HCT116 (cell line): ENCODE data around the gene CBX4. TPM values are rescaled to one million over a fixed set of nuclear protein-coding genes. Genes with fewer than 3 reads are reported as not detected.
A peak's percentile ranks its signal among the peaks of the same experiment; 100 is the strongest.

Experiments used
- ATAC-seq: fragments of 200-7000 bp; cut with Tn5 transposase; 2 replicates; pipeline ENCODE4 v1.9.1; 2020; ENCODE audit warnings: mild to moderate bottlenecking, moderate library complexity
- BruUV-seq: library from RNA; stranded (reverse); fragments of 400-500 nt; replicated peaks from 2 replicates; lab custom pipeline; 2021; lab: Mats Ljungman, UMichigan
- CTCF ChIA-PET: fragments of 300-600 bp; sonication (Branson Sonifier 250); formaldehyde crosslinking; loops from one replicate; lab custom pipeline; 2021; ENCODE audit warnings: antibody characterized with exemption; lab: Charles Lee
- POLR2A ChIA-PET: fragments of 300-600, 350-600 bp; sonication (Branson Sonifier 250); formaldehyde crosslinking; loops from one replicate; lab custom pipeline; 2021; ENCODE audit warnings: antibody characterized with exemption; lab: Charles Lee
- RAD21 ChIA-PET, 2 experiments: fragments of 300-600 bp; sonication (Branson Sonifier 250); formaldehyde crosslinking; loops; one replicate each; lab custom pipeline; 2023; ENCODE audit warnings: low total read pairs in 2 of 2; ENCODE audit not compliant: uncharacterized antibody in 2 of 2, unreplicated experiment in 2 of 2, low non-redundant PET in 1 of 2; lab: Charles Lee
- DNase-seq: peaks from one replicate; pipeline ENCODE4 v3.0.0-alpha.2; 2010; ENCODE audit warnings: low read depth, low spot score
- H2AFZ ChIP-seq: fragments of 200-600 bp; shearing (Covaris generic), sonication (generic); 2 replicates; pipeline ENCODE4 v1.6.1; 2017; ENCODE audit warnings: low read depth, mixed run types, mixed read lengths, antibody characterized with exemption, low read length; ENCODE audit not compliant: poor library complexity, severe bottlenecking
- H3K27ac ChIP-seq: 2 replicates; pipeline ENCODE4 v1.5.1; 2012; ENCODE audit warnings: low read depth, low read length
- H3K27me3 ChIP-seq: fragments of 200-600 bp; sonication (generic); 2 replicates; pipeline ENCODE4 v1.6.1; 2016; ENCODE audit warnings: mixed run types, low read length, mixed read lengths; ENCODE audit not compliant: insufficient read depth
- H3K36me3 ChIP-seq, 2 experiments: fragments of 200-500 bp in 1 of 2; fragments of 200-600 bp in 1 of 2; sonication (Bioruptor generic) in 1 of 2; sonication (generic) in 1 of 2; 2 replicates each; pipeline versions ENCODE4 v1.5.1 to v1.6.1; 2014 to 2016; ENCODE audit warnings: low read length in 2 of 2, inconsistent platforms in 1 of 2, mixed read lengths in 1 of 2, mixed run types in 1 of 2; ENCODE audit not compliant: insufficient read depth in 2 of 2, control insufficient read depth in 1 of 2
- H3K4me1 ChIP-seq, 2 experiments: fragments of 200-600 bp in 1 of 2; sonication (generic) in 1 of 2; 2 replicates each; pipeline versions ENCODE4 v1.5.1 to v1.6.1; 2012 to 2017; ENCODE audit warnings: low read length in 2 of 2, inconsistent platforms in 1 of 2, mild to moderate bottlenecking in 1 of 2, mixed read lengths in 1 of 2, mixed run types in 1 of 2, moderate library complexity in 1 of 2; ENCODE audit not compliant: insufficient read depth in 2 of 2, control insufficient read depth in 1 of 2
- H3K4me2 ChIP-seq: fragments of 200-600 bp; sonication (generic); 2 replicates; pipeline ENCODE4 v1.6.1; 2017; ENCODE audit warnings: mixed run types, low read length, mixed read lengths
- H3K4me3 ChIP-seq, 2 experiments: fragments of 200-600 bp in 1 of 2; sonication (generic) in 1 of 2; replicated peaks in 1 of 2; 2 replicates each; pipeline ENCODE4 v1.5.1; 2011 to 2016; ENCODE audit warnings: low read length in 2 of 2, control low read depth in 1 of 2, low read depth in 1 of 2, mild to moderate bottlenecking in 1 of 2, mixed read lengths in 1 of 2, mixed run types in 1 of 2
- H3K79me2 ChIP-seq: fragments of 200-600 bp; sonication (generic); 2 replicates; pipeline ENCODE4 v1.6.1; 2017; ENCODE audit warnings: mild to moderate bottlenecking, mixed run types, low read length, moderate library complexity, mixed read lengths; ENCODE audit not compliant: insufficient read depth
- H3K9ac ChIP-seq: fragments of 200-600 bp; sonication (generic); 2 replicates; pipeline ENCODE4 v1.6.1; 2016; ENCODE audit warnings: low read length, mixed read lengths
- H3K9me2 ChIP-seq: fragments of 200-600 bp; sonication (generic), shearing (Covaris generic); 2 replicates; pipeline ENCODE4 v1.6.1; 2017; ENCODE audit warnings: mixed run types, mild to moderate bottlenecking, moderate library complexity; ENCODE audit not compliant: insufficient read depth
- H3K9me3 ChIP-seq, 2 experiments: fragments of 200-500 bp in 1 of 2; fragments of 200-600 bp in 1 of 2; sonication (Bioruptor generic) in 1 of 2; sonication (generic) in 1 of 2; 2 replicates each; pipeline ENCODE4 v1.6.1; 2014 to 2017; ENCODE audit warnings: low read length in 2 of 2, mixed read lengths in 2 of 2, inconsistent platforms in 1 of 2, low read depth in 1 of 2, mild to moderate bottlenecking in 1 of 2, mixed run types in 1 of 2, moderate library complexity in 1 of 2; ENCODE audit not compliant: control insufficient read depth in 1 of 2, insufficient read depth in 1 of 2
- H4K20me1 ChIP-seq: fragments of 200-600 bp; sonication (generic), shearing (Covaris generic); 2 replicates; pipeline ENCODE4 v1.6.1; 2017; ENCODE audit warnings: mixed run types, mild to moderate bottlenecking, moderate library complexity; ENCODE audit not compliant: insufficient read depth
- ATF3 ChIP-seq: IDR thresholded peaks from 2 replicates; pipeline ENCODE4 v1.6.1; 2012
- CEBPB ChIP-seq: IDR thresholded peaks from 2 replicates; pipeline ENCODE4 v1.6.1; 2012; ENCODE audit warnings: low read depth
- ELF1 ChIP-seq: IDR thresholded peaks from 2 replicates; pipeline ENCODE4 v1.6.1; 2012; ENCODE audit warnings: low read depth, borderline replicate concordance
- FOSL1 ChIP-seq: IDR thresholded peaks from 2 replicates; pipeline ENCODE4 v1.6.1; 2012; ENCODE audit warnings: low read depth
- JUND ChIP-seq: IDR thresholded peaks from 2 replicates; pipeline ENCODE4 v1.6.1; 2012
- MAX ChIP-seq: IDR thresholded peaks from 2 replicates; pipeline ENCODE4 v1.6.1; 2012
- POLR2A ChIP-seq: IDR thresholded peaks from 2 replicates; pipeline ENCODE4 v1.7.0; 2011; ENCODE audit warnings: borderline replicate concordance; ENCODE audit not compliant: insufficient read depth, insufficient read length; ENCODE audit errors: extremely low read depth
- POLR2AphosphoS5 ChIP-seq: IDR thresholded peaks from 2 replicates; pipeline ENCODE4 v1.6.1; 2011; ENCODE audit warnings: mild to moderate bottlenecking, low read depth, low read length, moderate library complexity
- REST ChIP-seq: IDR thresholded peaks from 2 replicates; pipeline ENCODE4 v1.6.1; 2012; ENCODE audit warnings: low read depth
- SIN3A ChIP-seq: IDR thresholded peaks from 2 replicates; pipeline ENCODE4 v1.6.1; 2012; ENCODE audit warnings: low read depth
- TCF7L2 ChIP-seq: IDR thresholded peaks from 2 replicates; pipeline ENCODE4 v1.7.0; 2011; ENCODE audit warnings: borderline replicate concordance, inconsistent platforms; ENCODE audit not compliant: insufficient read depth, insufficient read length; ENCODE audit errors: extremely low read depth
- ZBTB33 ChIP-seq: IDR thresholded peaks from 2 replicates; pipeline ENCODE4 v1.6.1; 2011; ENCODE audit warnings: mild to moderate bottlenecking, low read length, moderate library complexity; ENCODE audit not compliant: insufficient replicate concordance; ENCODE audit errors: extremely low read depth
- ZNF274 ChIP-seq: fragments of 200-500 bp; sonication (Bioruptor generic); IDR thresholded peaks from 2 replicates; pipeline ENCODE4 v1.6.1; 2014; ENCODE audit warnings: mild to moderate bottlenecking, low read depth, low read length, inconsistent platforms
- intact Hi-C: fragments of 100-400 bp; cut with micrococcal nuclease; formaldehyde crosslinking; loops from 2 replicates; pipeline ENCODE4 v1.10.0; 2022
- total RNA-seq: library from RNA; stranded (reverse); gene quantifications from one replicate; pipeline ENCODE4 v1.2.1, GENCODE V29; 2021; ENCODE audit not compliant: unreplicated experiment

CBX4 gene
- total RNA-seq, 1 experiment from 2014 or later, result 60.9 TPM

- Histone ChIP-seq H3K4me2 (peak overlapping the region; percentile 65), H3K9ac (peak overlapping the region; percentile 22), H3K9me2 (no peaks in the 10 kb centered on the region), H2AFZ (peak overlapping the region; percentile 13), H3K4me3 (peak overlapping the region in 1 of 2 experiments; percentile 16; a peak in 2 of 4 replicates), H3K36me3 (no peaks in the 10 kb centered on the region), H3K27ac (peak overlapping the region; percentile 69), H4K20me1 (no peaks in the 10 kb centered on the region), H3K9me3 (no peaks in the 10 kb centered on the region), H3K79me2 (no peaks in the 10 kb centered on the region), H3K4me1 (peaks cover 41 to 47% of the 10 kb centered on the region in 2 experiments), H3K27me3 (no peaks in the 10 kb centered on the region)
- DNase-seq, result peak; percentile 91
- no TSS peak for BruUV-seq
- RAD21 ChIA-PET, result interaction anchor here in 1 of 2 experiments (0.7 kb wide), 1 partner anchor 65 kb away, joined by 3 read pairs; no protein-coding TSS in a partner anchor
- POLR2A ChIA-PET, result interaction anchor here (0.6 to 7.5 kb wide), 10 partner anchors 9 to 137 kb away, joined by 3 to 73 read pairs (median 4); partner anchors contain the start of genes CBX4 and CBX8
- intact Hi-C loops, result loop anchor here (2.0 to 5.0 kb wide), 2 partner anchors 66 to 136 kb away; no protein-coding TSS in a partner anchor
- TF ChIP-seq ELF1, result no peak
- TF ChIP-seq POLR2AphosphoS5, result peak; percentile 63
- TF ChIP-seq SIN3A, result no peak
- TF ChIP-seq JUND, result peak; percentile 96
- peak; percentile 81 for TF ChIP-seq MAX
- no peak for TF ChIP-seq POLR2A
- no peak for TF ChIP-seq ATF3
- TF ChIP-seq CEBPB, result no peak
- no peak for TF ChIP-seq ZNF274
- peak; percentile 5 for TF ChIP-seq ZBTB33
- no peak for TF ChIP-seq REST
- peak; percentile 92 for TF ChIP-seq FOSL1
- no peak for TF ChIP-seq TCF7L2
- CTCF ChIA-PET, result interaction anchor here (0.7 to 6.0 kb wide), 7 partner anchors 11 to 251 kb away, joined by 3 to 67 read pairs (median 4); partner anchors contain the start of genes CBX4, CBX8 and GAA
- ATAC-seq, result peak; percentile 84
Measured at GRCh38 chr17:79850571-79851460, 11.6 kb upstream of the CBX4 start.
